ENCODE measurements around the gene CFAP45. TPM values are rescaled to one million over a fixed set of nuclear protein-coding genes. Genes with fewer than 3 reads are reported as not detected.
"Not testable (repeated sequence)": the region's sequence is repeated elsewhere in the genome, so short reads cannot be mapped to it uniquely, and the experiment has no call there.

Gene CFAP45
- total RNA-seq, 1 experiment from 2014 or later, result not detected

DNA sequence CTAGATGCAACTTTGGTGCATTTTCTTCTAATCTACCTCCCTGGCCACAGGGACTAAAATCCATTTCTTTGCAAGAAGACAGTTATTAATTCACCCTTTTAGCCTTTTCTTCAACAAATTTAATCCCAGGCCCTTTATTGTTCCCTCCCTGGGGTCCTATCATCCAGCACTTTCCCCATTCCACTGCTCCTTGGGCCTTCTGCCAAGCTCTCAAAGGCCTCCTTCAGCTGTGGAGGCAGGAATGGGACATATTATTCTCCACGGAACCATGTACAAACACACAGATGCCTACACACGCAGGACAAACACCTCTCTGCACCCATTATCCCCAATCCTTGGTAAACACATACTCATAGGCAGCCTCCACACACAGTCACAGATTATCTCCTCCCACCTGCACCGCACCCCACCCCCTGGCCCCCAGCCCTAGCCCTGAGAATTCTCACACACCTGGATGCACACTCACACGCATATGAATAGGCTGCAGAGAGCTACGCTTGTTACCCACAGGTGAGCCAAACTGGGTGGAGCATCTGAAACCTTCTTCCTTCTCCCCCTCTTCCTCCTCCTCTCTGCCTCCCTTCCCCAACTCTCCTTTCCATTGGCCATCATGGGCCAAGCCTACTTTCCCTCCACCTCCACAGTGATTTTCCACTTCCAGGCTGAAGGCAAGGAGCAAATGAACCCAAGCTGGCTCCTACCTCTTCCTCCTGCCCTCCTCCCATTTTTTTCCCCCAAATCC is 13.7 kb upstream of the CFAP45 start:
- no peak for DNase-seq (ENCODE audit: low spot score)
- in situ Hi-C loops (cut with HindIII; ENCODE audit: low sequenced_read_pairs), result no loop called here

DNA sequence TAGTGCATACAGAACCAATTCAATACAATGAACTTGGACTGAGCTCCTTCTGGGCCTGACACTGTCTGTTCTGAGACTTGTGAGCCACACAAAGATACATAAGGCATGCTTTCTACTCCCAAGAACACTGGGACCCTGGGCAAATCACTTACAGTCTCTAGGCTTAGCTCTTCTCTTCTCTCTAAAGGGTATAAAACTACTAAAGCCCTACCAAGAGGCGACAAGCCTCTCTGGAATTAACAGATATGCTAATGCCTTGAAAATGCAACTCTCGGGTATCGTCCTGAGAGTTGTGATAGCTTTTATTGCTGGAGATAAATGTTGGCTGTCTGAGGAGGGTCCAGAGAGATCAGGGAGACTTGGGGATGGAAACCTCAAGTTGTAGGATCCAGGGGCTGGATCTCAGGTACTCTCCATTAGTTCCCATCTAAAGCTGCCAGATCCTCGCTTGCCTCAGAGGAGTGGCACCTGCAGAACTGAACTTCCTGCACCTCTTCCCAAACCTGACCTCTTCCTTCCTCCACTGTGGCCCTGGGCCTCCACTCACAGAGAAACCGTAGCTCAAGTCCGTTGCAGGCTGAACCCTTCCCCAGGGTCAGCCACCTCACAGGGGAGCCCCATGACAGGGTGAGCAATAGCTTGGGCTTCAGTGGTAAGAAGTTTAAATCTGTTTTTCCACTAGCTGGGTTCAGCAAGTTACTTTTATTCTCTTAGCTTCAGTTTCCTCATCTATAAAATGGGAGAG is 11.5 kb upstream of the CFAP45 start:
- in situ Hi-C loops (cut with HindIII; ENCODE audit: low sequenced_read_pairs), result no loop called here

DNA sequence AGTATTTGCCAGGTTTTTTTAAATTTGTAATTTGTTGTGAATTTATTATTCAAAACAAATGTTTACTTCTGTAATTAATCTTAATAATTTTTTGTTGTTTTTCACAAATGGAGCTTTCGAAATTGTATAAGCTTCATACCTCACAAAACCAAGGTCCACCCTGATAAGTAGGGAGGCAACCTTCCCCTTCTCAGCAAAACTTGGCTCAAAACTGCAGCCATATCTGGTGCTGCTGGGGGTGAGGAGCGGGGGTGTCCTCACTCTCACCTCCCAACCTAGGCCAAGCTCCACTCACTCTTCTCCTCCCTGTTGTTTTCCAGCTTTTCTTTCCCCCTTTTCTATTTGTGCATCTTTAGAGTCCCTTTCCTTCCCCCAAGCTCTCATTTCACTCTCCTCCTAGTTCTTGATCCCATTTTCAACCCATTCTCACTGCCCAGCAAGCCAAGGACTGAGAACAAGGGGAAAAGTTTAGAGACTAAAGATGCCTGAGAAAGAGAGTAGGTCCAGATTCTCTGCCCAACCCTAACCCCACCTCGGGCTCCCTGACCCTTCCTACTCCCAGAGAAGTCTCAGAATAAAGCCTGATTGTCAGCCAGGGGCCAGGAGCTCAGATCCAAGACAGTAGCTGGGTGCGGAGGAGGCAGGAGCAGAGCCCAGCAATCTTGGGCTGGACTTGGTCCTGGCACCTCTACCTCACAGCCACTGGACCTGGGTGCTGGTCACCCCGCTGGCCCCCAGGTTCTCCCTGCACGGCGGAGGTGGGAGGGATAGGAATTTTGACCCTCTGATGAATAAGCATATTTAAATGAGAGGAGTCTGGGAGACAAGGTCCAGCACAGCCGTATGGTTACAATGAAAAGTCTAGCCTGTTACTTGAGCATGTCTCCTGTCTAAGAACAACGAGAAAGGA is 8.3 kb upstream of the CFAP45 start:
- in situ Hi-C loops (cut with HindIII; ENCODE audit: low sequenced_read_pairs), result no loop called here
- no peak for DNase-seq (ENCODE audit: low spot score)

More for the DNA sequence above, 11.5 kb upstream of the CFAP45 start:
- DNase-seq (ENCODE audit: low spot score), result no peak

DNA sequence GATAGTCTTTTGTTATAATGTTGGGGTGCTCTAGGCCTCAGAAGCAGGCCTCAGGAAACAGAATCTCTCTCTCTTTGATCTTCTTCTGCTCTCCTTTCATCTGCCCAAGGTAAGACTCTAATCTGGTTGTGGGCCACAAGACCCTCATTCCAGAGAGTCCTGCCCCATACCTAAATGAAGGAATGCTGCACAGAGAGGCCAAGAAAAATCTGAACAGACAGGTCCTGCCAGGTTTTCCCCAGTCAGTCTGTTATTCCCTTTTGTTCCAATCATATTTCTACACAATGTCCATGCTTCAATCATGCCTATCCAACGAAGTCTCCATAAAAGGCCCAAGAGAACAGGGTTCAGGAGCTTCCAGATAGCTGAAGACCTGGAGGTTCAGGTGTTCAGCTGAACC is 7.0 kb upstream of the CFAP45 start:
- in situ Hi-C loops (cut with HindIII; ENCODE audit: low sequenced_read_pairs), result no loop called here
- no peak for DNase-seq (ENCODE audit: low spot score)

DNA sequence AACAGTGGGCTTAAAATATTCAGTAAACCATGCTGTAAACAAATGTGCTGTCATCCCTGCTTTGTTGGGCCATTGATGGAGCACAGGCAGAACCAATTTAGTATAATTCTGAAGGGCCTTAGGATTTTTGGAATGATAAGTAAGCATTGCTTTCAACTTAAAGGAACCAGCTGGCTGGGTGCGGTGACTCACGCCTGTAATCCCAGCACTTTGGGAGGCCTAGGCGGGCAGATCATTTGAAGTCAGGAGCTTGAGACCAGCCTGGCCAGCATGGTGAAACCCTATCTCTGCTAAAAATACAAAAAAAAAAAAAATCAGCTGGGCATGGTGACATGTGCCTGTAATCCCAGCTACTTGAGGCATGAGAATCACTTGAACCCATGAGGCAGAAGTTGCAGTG is 4.1 kb upstream of the CFAP45 start:
- in situ Hi-C loops (cut with HindIII; ENCODE audit: low sequenced_read_pairs); DNase-seq (ENCODE audit: low spot score): not testable (repeated sequence)

DNA sequence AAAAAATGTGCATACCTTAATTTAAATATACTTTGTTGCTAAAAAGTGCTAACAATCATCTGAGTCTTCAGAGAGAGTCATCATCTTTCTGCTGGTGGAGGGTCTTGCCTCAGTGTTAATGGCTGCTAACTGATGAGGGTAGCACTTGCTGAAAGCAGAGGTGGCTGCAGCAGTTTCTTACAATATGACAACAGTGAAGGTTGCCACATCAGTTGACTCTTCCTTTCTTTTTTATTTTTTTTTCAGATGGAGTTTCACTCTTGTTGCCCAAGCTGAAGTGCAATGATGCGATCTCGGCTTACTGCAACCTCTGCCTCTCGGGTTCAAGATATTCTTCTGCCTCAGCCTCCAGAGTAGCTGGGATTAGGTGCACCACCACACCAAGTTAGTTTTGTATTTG is 2.6 kb upstream of the CFAP45 start:
- in situ Hi-C loops (cut with HindIII; ENCODE audit: low sequenced_read_pairs), result no loop called here
- DNase-seq (ENCODE audit: low spot score), result no peak

DNA sequence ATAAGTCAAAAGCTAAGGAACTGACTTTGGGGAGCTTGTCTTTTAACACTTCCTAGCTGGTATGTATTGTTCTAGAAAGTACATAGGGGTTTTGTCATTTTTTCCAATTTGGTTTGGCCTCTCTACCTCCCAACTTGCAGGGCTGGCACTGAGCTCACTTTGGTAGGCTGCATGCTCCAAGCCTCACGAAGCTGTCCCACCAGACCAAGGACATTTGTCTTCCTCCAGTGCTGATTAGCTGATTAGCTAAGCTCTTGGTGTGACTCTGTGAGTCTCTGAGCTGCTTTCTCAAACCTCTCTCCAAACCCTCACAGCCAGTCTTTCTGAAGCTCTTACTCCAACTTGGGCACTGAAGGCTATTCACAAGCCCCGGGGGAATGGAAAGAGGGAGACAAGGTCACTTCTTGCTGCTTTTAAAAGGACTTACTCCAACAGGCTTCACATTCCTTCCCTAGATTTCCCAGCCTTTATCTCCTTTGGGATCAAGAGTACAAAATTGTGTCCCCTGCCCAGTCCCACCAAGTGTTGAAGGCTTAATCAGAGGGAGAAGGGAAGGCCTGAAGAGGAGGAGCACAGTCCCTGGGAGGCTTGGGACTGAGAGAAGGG is 893 bp upstream of the CFAP45 start:
- DNase-seq (ENCODE audit: low spot score), result no peak
- in situ Hi-C loops (cut with HindIII; ENCODE audit: low sequenced_read_pairs), result no loop called here

DNA sequence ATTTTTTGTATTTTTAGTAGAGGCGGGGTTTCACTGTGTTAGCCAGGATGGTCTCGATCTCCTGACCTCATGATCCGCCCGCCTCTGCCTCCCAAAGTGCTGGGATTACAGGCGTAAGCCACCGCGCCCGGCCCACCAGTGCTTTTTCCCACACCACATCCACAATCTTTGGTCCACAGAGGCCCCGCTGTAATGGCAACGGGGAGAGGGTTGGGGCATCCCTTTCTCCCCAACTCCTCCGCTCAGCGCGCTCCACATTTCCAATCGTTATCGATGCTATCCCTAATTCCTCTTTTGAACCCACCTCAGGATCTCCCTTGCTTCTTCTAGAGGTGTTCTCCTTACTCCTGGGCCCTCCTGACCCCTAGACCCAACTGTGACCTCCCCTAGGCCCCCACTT is 331 bp downstream of the CFAP45 start:
- in situ Hi-C loops (cut with HindIII; ENCODE audit: low sequenced_read_pairs); DNase-seq (ENCODE audit: low spot score): not testable (repeated sequence)

DNA sequence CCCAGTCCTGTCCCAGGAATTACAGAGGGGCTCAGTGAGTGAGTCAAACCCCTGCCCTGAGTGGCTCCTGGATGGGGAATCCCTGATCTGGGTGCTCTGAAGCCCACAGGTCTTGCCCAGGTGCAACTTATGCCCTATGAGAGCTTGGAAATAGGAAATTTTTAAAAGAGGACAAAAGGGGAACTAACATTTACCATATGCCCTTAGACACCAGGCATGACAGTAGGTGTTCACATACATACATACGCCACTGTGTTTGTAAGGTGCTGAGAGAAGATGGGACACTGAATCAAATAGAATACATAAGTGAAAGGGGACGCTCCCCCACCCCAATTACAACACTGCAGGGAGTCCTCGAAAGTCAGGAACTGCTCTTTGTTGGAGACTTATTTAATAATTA is 1.4 kb downstream of the CFAP45 start:
- DNase-seq (ENCODE audit: low spot score), result no peak
- in situ Hi-C loops (cut with HindIII; ENCODE audit: low sequenced_read_pairs), result no loop called here

DNA sequence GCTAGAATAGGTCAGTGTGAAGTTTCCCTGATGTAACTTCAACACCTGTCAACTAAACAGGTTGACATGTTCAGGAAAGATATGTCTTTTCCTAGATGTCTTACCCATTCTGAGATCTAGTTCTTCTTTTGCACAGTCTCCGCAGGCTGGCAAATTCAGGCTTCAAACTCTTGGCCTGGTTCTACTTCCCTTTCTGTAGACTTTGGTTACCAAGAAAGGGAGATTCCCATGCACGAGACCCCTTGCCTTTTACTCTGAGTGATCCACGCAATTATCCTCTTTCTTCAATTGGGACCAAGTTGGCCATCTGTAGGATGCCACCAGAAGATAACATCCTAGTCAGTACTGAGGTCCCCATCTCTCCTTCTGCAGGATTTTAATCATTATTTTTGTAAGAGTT is 2.0 kb downstream of the CFAP45 start:
- in situ Hi-C loops (cut with HindIII; ENCODE audit: low sequenced_read_pairs), result no loop called here
- DNase-seq (ENCODE audit: low spot score), result no peak

DNA sequence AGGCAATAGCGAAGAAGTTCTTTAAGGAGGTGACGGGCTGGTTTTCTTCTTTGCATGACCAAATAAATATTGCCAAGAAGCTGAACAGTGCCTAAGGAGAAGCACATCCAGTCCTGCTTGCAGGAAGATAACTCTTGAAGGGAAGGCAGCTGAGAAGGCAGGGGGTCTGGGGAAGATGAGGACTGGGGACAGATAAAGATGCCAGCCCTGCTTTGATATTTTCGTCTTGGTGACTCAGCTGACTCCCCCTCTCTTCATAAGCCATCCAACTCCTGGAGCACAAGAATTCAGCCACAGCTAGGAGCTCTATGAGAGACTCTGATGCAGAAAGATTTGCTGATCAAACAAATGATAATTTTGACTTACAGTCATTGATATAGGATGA is 3.4 kb downstream of the CFAP45 start:
- no peak for DNase-seq (ENCODE audit: low spot score)
- in situ Hi-C loops (cut with HindIII; ENCODE audit: low sequenced_read_pairs), result no loop called here

DNA sequence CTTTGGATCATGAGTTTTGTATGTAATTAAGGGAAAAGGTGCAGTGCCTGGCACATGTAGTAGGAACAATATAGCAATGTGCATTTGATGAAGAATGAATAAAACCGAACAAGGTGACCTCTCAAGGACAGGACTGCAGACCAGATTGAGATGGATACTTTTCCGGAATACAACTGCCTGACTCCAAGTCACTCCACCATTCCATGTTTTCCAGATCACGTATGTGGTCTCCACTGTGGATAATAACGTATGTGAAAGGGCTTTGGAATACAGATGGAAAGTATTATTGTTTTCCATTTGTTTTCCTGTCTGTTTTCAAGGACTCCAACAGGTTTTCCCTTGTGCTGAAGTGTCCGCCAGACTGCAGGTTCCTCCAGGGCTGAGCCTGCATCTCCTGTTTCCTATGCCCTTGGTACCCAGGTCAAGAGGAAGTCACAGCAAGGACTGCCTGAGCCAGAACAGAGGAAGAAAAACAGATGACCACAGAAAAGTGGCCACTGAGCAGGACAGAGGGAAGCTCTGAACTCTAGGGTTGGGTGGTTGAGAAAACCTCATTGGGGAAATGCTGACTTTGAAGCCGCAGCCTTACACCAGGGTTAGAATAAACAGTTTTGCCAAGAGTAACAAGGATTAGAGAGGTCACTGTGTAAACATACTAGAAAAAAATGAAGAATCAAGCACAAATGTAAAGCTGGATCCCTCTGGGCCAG is 4.0 kb downstream of the CFAP45 start:
- no peak for DNase-seq (ENCODE audit: low spot score)
- in situ Hi-C loops (cut with HindIII; ENCODE audit: low sequenced_read_pairs), result no loop called here

DNA sequence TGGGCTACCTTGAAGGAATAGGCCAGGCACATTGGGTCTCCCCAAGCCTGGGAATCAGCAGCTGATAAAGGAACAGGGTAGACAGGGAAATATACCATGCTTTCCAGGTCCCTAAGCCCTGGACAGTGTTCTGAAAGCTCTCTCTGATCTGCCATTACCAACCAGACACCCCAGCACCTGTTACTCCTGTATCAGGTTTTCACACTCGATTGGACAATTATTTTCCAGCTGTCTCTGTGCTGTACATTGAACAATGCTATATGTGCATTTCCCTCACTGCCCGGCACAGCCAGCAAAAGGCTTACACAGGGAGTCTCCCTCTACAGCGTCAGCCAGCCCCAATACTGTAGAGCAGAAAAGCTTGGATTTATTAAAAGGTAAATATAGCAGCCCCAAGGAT is 4.7 kb downstream of the CFAP45 start:
- in situ Hi-C loops (cut with HindIII; ENCODE audit: low sequenced_read_pairs), result no loop called here
- no peak for DNase-seq (ENCODE audit: low spot score)

DNA sequence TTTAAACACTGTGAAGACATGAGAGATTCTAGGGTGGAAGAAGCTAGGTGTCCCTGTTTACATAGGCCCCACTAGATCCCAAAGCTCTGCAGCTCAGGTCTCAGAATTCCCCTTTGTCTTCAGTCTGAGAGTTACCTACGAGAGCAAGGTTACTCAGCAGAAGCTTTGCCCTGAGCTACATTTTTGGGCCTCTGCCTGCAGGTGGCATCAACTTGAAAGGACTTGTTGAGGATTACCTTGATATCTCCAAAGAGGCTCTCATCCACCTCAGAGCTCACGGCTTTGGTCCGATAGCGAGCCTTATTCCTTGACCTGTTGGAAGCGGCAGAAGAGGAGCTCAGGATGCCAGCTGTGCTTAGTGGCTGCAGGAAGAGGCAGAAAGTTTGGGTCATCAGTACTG is 7.0 kb downstream of the CFAP45 start:
- in situ Hi-C loops (cut with HindIII; ENCODE audit: low sequenced_read_pairs), result no loop called here
- no peak for DNase-seq (ENCODE audit: low spot score)

DNA sequence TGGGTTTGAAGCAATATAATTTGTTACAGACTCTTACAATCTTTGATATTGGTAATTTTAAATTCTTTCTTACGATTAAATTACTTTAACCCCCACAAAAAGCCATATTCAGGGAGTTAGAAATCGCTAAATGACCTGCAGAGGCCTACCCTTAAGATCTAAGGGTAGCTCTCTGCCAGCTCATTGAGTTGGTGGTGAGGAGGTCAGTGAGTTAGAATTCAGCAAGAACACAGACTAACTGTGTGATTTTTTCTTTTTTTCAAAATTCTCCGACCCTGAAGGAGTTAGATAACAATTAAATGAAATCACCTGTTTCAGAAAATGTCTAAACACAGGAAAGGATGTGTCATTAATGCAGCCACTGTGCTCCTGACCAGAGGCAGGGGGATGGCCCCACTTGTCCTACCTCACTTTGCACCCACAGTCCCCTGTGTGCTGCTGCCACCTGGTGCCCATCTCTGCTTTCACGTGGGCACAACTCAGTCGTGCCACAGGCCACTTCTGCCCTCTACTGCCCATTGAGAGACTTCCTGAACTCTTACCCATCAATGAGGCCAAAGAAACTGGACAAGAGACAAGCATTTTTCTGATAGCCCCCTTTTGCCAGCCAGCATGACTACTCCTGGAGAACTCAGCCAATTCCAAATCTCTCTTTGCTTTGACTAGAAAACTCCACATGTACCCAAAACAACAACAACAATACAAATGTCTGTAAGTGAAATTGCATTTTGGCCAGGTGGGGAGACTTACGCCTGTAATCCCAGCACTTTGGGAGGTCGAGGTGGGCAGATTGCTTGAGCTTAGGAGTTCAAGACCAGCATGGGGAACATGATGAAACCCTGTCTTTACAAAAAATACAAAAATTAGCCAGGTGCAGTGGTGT is 8.4 kb downstream of the CFAP45 start:
- in situ Hi-C loops (cut with HindIII; ENCODE audit: low sequenced_read_pairs), result no loop called here
- DNase-seq (ENCODE audit: low spot score), result peak; percentile 88

DNA sequence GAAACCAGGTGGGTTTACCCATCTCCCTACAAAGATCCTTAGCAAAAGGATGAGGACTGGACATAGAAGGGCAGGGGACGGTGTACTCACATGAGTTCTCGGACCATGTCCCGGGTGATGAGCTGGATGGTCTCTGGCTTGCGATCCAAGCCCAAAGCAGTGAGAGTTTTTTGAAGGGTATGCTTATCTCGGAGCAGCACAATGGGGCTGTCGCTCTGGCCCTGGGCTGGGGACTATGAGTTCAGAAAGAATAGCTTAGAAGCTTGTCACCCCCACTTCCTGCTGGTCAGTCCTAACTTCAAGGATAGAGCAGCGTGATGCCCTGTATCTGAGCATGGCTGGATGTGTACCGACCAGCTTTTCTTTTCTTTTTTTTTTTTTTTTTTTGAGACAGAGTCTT is 9.6 kb downstream of the CFAP45 start:
- no peak for DNase-seq (ENCODE audit: low spot score)
- in situ Hi-C loops (cut with HindIII; ENCODE audit: low sequenced_read_pairs), result no loop called here

DNA sequence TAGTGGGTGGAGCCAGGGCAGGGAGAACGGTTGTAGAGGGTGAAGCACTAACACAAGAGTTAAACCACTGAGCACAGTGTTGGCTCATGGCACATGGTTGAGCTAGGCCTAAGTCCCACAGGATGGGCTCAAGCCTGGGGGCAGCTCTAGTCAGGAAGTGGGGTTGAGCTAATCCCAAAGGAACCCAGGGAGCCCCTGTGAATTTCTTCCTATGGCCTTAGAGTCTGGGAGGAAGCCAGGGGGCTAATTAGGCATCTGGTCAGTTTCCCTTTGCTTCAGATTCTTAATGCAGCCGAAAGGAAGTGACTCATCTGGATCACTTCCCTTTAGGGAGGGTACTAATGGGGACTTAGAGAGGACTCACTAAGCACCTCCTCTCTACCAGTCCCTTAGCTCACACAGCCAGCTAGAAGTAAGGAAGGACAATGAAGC is 10.1 kb downstream of the CFAP45 start:
- DNase-seq (ENCODE audit: low spot score), result no peak
- in situ Hi-C loops (cut with HindIII; ENCODE audit: low sequenced_read_pairs), result no loop called here

DNA sequence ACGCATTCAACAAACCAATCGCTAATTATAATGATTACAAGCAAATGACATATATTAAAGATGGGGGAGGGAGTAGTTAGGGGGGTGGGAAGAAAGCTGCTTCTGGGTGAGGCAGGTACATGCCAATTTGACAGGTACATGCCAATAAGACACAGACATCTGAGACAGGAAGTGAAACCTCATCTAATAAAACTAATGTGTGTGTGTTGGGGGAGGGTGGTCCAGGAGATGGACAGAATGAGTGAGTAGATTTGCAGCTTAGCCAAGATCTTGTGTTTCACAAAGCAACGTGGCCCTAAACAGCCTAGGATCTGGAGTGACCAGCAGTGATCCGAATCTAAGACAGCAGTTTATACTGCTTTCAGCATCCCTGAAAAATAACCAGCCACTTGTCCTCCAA is 10.8 kb downstream of the CFAP45 start:
- DNase-seq (ENCODE audit: low spot score), result no peak
- in situ Hi-C loops (cut with HindIII; ENCODE audit: low sequenced_read_pairs), result no loop called here
